ENCODE results near the gene LIN28A.

LIN28A gene

GRCh38 chr1:26395754-26396153 lies 14.9 kb upstream of the LIN28A start:
- DNase-seq (no peak), ATAC-seq (ENCODE audit: insufficient read depth, low read depth) (no peak)
- Histone ChIP-seq H3K9me3 (ENCODE audit: insufficient read depth, low read length, severe bottlenecking) (no peaks in the 10 kb centered on the region), H3K27ac (ENCODE audit: low read length) (no peak overlapping the region), H3K4me3 (ENCODE audit: low read depth in 1 of 2, low read length in 2 of 2) (no peak overlapping the region), H3K9ac (ENCODE audit: low read depth, low read length) (no peak overlapping the region), H3K79me2 (ENCODE audit: insufficient read depth, low read length) (no peaks in the 10 kb centered on the region), H3K4me2 (ENCODE audit: insufficient read depth, low read length) (no peak overlapping the region), H3K36me3 (ENCODE audit: insufficient read depth, low read length) (no peaks in the 10 kb centered on the region), H3K4me1 (ENCODE audit: insufficient read depth, low read length) (no peaks in the 10 kb centered on the region), H3K27me3 (ENCODE audit: insufficient read depth, low read length, poor library complexity) (no peaks in the 10 kb centered on the region), H2AFZ (ENCODE audit: low read depth, low read length) (no peak overlapping the region), H4K20me1 (ENCODE audit: insufficient read depth, low read length) (no peaks in the 10 kb centered on the region)
- TF ChIP-seq EZH2 (IDR thresholded peaks at IDR 0.05; ENCODE audit: borderline replicate concordance, low read depth, low read length, severe bottlenecking) (no peak), CTCF (IDR thresholded peaks at IDR 0.05; ENCODE audit: borderline replicate concordance, extremely low read depth, low read length, poor library complexity, severe bottlenecking) (no peak)

- peaks cover 3% of the 10 kb centered on the region for H3K27me3 ChIP-seq (ENCODE audit: insufficient read depth, low read length, poor library complexity)
- no peaks in the 10 kb centered on the region for H3K79me2 ChIP-seq (ENCODE audit: insufficient read depth, low read length)
- H2AFZ ChIP-seq (ENCODE audit: low read depth, low read length): no peak overlapping the region
- H3K4me1 ChIP-seq (ENCODE audit: insufficient read depth, low read length): no peaks in the 10 kb centered on the region
- no peak overlapping the region for H3K27ac ChIP-seq (ENCODE audit: low read length)
- H3K4me2 ChIP-seq (ENCODE audit: insufficient read depth, low read length): no peak overlapping the region
- no peaks in the 10 kb centered on the region for H3K9me3 ChIP-seq (ENCODE audit: insufficient read depth, low read length, severe bottlenecking)
- no peak overlapping the region for H3K9ac ChIP-seq (ENCODE audit: low read depth, low read length)
- DNase-seq (no peak), ATAC-seq (ENCODE audit: insufficient read depth, low read depth) (no peak)
- H3K36me3 ChIP-seq (ENCODE audit: insufficient read depth, low read length): no peaks in the 10 kb centered on the region
- no peaks in the 10 kb centered on the region for H4K20me1 ChIP-seq (ENCODE audit: insufficient read depth, low read length)
- TF ChIP-seq EZH2 (IDR thresholded peaks at IDR 0.05; ENCODE audit: borderline replicate concordance, low read depth, low read length, severe bottlenecking) (no peak), CTCF (IDR thresholded peaks at IDR 0.05; ENCODE audit: borderline replicate concordance, extremely low read depth, low read length, poor library complexity, severe bottlenecking) (no peak)
- no peak overlapping the region for H3K4me3 ChIP-seq (ENCODE audit: low read depth in 1 of 2, low read length in 2 of 2)
Measured at GRCh38 chr1:26399034-26399433, 11.6 kb upstream of the LIN28A start.

- peaks cover 3% of the 10 kb centered on the region for H3K27me3 ChIP-seq (ENCODE audit: insufficient read depth, low read length, poor library complexity)
- no peak overlapping the region for H3K9ac ChIP-seq (ENCODE audit: low read depth, low read length)
- no peaks in the 10 kb centered on the region for H4K20me1 ChIP-seq (ENCODE audit: insufficient read depth, low read length)
- H2AFZ ChIP-seq (ENCODE audit: low read depth, low read length): no peak overlapping the region
- H3K79me2 ChIP-seq (ENCODE audit: insufficient read depth, low read length): no peaks in the 10 kb centered on the region
- TF ChIP-seq CTCF (IDR thresholded peaks at IDR 0.05; ENCODE audit: borderline replicate concordance, extremely low read depth, low read length, poor library complexity, severe bottlenecking): no peak
- TF ChIP-seq EZH2 (IDR thresholded peaks at IDR 0.05; ENCODE audit: borderline replicate concordance, low read depth, low read length, severe bottlenecking): no peak
- no peaks in the 10 kb centered on the region for H3K9me3 ChIP-seq (ENCODE audit: insufficient read depth, low read length, severe bottlenecking)
- H3K4me1 ChIP-seq (ENCODE audit: insufficient read depth, low read length): no peaks in the 10 kb centered on the region
- ATAC-seq (ENCODE audit: insufficient read depth, low read depth): no peak
- no peaks in the 10 kb centered on the region for H3K36me3 ChIP-seq (ENCODE audit: insufficient read depth, low read length)
- H3K27ac ChIP-seq (ENCODE audit: low read length): no peak overlapping the region
- no peak overlapping the region for H3K4me3 ChIP-seq (ENCODE audit: low read depth in 1 of 2, low read length in 2 of 2)
- no peak for DNase-seq
- no peak overlapping the region for H3K4me2 ChIP-seq (ENCODE audit: insufficient read depth, low read length)
Measured at GRCh38 chr1:26401891-26402290, 8.7 kb upstream of the LIN28A start.

- no peaks in the 10 kb centered on the region for H3K79me2 ChIP-seq (ENCODE audit: insufficient read depth, low read length)
- H3K4me1 ChIP-seq (ENCODE audit: insufficient read depth, low read length): no peaks in the 10 kb centered on the region
- TF ChIP-seq CTCF (IDR thresholded peaks at IDR 0.05; ENCODE audit: borderline replicate concordance, extremely low read depth, low read length, poor library complexity, severe bottlenecking) (no peak), EZH2 (IDR thresholded peaks at IDR 0.05; ENCODE audit: borderline replicate concordance, low read depth, low read length, severe bottlenecking) (no peak)
- H3K36me3 ChIP-seq (ENCODE audit: insufficient read depth, low read length): no peaks in the 10 kb centered on the region
- H4K20me1 ChIP-seq (ENCODE audit: insufficient read depth, low read length): no peaks in the 10 kb centered on the region; the same call in 1 of the 2 replicates
- no peak for ATAC-seq (ENCODE audit: insufficient read depth, low read depth)
- peaks cover 3% of the 10 kb centered on the region for H3K27me3 ChIP-seq (ENCODE audit: insufficient read depth, low read length, poor library complexity)
- H3K9ac ChIP-seq (ENCODE audit: low read depth, low read length): no peak overlapping the region
- no peak overlapping the region for H3K27ac ChIP-seq (ENCODE audit: low read length)
- H3K4me3 ChIP-seq (ENCODE audit: low read depth in 1 of 2, low read length in 2 of 2): no peak overlapping the region
- DNase-seq: no peak
- H3K4me2 ChIP-seq (ENCODE audit: insufficient read depth, low read length): no peak overlapping the region
- H2AFZ ChIP-seq (ENCODE audit: low read depth, low read length): no peak overlapping the region
- H3K9me3 ChIP-seq (ENCODE audit: insufficient read depth, low read length, severe bottlenecking): no peaks in the 10 kb centered on the region
Measured at GRCh38 chr1:26403656-26404055, 7.0 kb upstream of the LIN28A start.
